A673 (cell line): ENCODE data around the gene CFD. TPM values are rescaled to one million over a fixed set of nuclear protein-coding genes. Genes with fewer than 3 reads are reported as not detected.
A peak's percentile ranks its signal among the peaks of the same experiment; 100 is the strongest.

Experiments
- BruUV-seq: library from RNA; stranded (reverse); fragments of 400-500 nt; replicated peaks from 2 replicates; lab custom pipeline; 2021; lab: Mats Ljungman, UMichigan
- CTCF ChIA-PET: fragments of 300-600 bp; sonication (Branson Sonifier 250); formaldehyde crosslinking; loops from one replicate; lab custom pipeline; 2022; ENCODE audit warnings: antibody characterized with exemption; lab: Charles Lee
- POLR2A ChIA-PET: fragments of 300-600 bp; sonication (Branson Sonifier 250); formaldehyde crosslinking; loops from one replicate; lab custom pipeline; 2022; ENCODE audit warnings: antibody characterized with exemption; ENCODE audit not compliant: low non-redundant PET; lab: Charles Lee
- DNase-seq: peaks from one replicate; pipeline ENCODE4 v3.0.0-alpha.2; 2015; ENCODE audit warnings: low spot score
- H3K27ac ChIP-seq: fragments of 200-600 bp; sonication (generic); 2 replicates; pipeline ENCODE4 v1.5.1; 2016; ENCODE audit warnings: mixed run types, low read depth, mild to moderate bottlenecking, mixed read lengths, antibody characterized with exemption, low read length; ENCODE audit not compliant: poor library complexity, severe bottlenecking
- H3K27me3 ChIP-seq: fragments of 200-600 bp; sonication (generic); replicated peaks from 2 replicates; pipeline ENCODE4 v1.6.1; 2017; ENCODE audit warnings: mixed run types, low read depth, mild to moderate bottlenecking, mixed read lengths, antibody characterized with exemption, low read length; ENCODE audit not compliant: insufficient read depth, poor library complexity
- H3K36me3 ChIP-seq: fragments of 200-600 bp; sonication (generic); 2 replicates; pipeline ENCODE4 v1.6.1; 2016; ENCODE audit warnings: mixed run types, mild to moderate bottlenecking, mixed read lengths, antibody characterized with exemption, low read length; ENCODE audit not compliant: insufficient read depth, poor library complexity, severe bottlenecking
- H3K4me1 ChIP-seq: fragments of 200-600 bp; sonication (generic); 2 replicates; pipeline ENCODE4 v1.6.1; 2017; ENCODE audit warnings: mixed run types, mild to moderate bottlenecking, mixed read lengths, antibody characterized with exemption, low read length; ENCODE audit not compliant: insufficient read depth, poor library complexity, severe bottlenecking
- H3K4me3 ChIP-seq: fragments of 200-600 bp; sonication (generic); 2 replicates; pipeline ENCODE4 v1.5.1; 2016; ENCODE audit warnings: low read depth, mixed run types, mild to moderate bottlenecking, mixed read lengths, low read length; ENCODE audit not compliant: poor library complexity, severe bottlenecking
- H3K9me3 ChIP-seq: fragments of 200-600 bp; sonication (generic); 2 replicates; pipeline ENCODE4 v1.6.1; 2016; ENCODE audit warnings: mixed run types, low read depth, mild to moderate bottlenecking, mixed read lengths, antibody characterized with exemption, low read length; ENCODE audit not compliant: poor library complexity, severe bottlenecking
- EZH2 ChIP-seq: fragments of 200-600 bp; sonication (generic); IDR thresholded peaks from 2 replicates; pipeline ENCODE4 v1.6.1; 2017; ENCODE audit warnings: borderline replicate concordance, low read depth, mild to moderate bottlenecking, mixed read lengths, antibody characterized with exemption, low read length; ENCODE audit not compliant: poor library complexity, severe bottlenecking
- intact Hi-C: fragments of 100-400 bp; cut with micrococcal nuclease; formaldehyde crosslinking; loops from one replicate; pipeline ENCODE4 v1.10.0; 2022; ENCODE audit not compliant: unreplicated experiment
- total RNA-seq: library from RNA; stranded (reverse); gene quantifications from 2 replicates; pipeline ENCODE4 v1.2.3, GENCODE V29; 2021
- TF ChIP-seq, protein P1 (sequence below): fragments of 300-800, 200-600 bp; sonication (generic); conservative IDR thresholded peaks from 2 replicates; pipeline ENCODE4 v1.5.1; 2017; ENCODE audit warnings: low read depth, mild to moderate bottlenecking, antibody characterized with exemption, low read length, moderate library complexity, mixed read lengths

Gene CFD
- total RNA-seq, 1 experiment from 2014 or later: 1.1 TPM

DNA sequence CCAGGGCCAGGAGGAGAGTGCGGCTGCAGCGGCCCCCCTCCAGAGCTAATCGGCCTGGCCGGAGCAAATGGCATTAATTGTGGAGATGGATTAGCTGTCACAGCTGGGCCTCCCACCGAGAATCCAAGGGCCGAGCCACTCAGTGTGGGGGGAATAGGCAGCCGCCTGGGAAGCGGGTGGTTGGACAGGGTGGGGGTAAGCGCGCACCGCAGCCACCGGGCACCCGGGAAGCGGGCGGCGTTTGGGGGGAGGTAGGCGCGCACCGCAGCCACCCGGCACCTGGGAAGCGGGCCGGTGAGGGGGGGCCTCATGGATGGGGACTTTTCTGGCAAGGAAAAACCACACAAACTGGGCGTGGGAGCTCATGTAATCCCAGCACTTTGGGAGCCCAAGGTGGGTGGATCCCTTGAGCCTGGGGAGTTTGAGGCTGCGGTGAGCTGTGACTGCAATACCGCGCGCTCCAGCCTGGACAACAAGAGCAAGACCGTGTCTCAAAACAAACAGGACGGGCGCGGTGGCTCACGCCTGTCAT is 43.9 kb downstream of the CFD start:
- no peak overlapping the region for H3K4me3 ChIP-seq
- no TSS peak for BruUV-seq
- CTCF ChIA-PET: no interaction called here

DNA sequence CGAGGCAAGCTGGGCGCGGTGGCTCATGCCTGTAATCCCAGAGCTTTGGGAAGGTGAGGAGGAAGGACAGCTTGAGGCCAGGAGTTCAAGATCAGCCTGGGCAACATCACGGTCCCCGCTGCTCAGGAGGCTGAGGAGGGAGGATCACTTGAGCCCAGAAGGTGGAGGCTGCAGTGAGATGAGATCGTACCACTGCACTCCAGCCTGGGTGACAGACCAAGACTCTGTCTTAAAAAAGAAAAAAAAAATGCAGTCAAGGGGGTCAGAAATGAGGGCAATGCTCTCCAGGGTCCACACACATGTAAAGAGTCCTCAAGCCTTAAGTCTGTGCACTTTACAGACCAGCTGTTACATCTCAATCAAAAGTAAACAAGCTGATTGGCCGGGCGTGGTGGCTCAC is 45.1 kb downstream of the CFD start:
- BruUV-seq: no TSS peak
- POLR2A ChIA-PET: no interaction called here
- H3K27ac ChIP-seq: no peak overlapping the region
- DNase-seq: no peak
- no peak for TF ChIP-seq EZH2
- TF ChIP-seq, protein P1, sequence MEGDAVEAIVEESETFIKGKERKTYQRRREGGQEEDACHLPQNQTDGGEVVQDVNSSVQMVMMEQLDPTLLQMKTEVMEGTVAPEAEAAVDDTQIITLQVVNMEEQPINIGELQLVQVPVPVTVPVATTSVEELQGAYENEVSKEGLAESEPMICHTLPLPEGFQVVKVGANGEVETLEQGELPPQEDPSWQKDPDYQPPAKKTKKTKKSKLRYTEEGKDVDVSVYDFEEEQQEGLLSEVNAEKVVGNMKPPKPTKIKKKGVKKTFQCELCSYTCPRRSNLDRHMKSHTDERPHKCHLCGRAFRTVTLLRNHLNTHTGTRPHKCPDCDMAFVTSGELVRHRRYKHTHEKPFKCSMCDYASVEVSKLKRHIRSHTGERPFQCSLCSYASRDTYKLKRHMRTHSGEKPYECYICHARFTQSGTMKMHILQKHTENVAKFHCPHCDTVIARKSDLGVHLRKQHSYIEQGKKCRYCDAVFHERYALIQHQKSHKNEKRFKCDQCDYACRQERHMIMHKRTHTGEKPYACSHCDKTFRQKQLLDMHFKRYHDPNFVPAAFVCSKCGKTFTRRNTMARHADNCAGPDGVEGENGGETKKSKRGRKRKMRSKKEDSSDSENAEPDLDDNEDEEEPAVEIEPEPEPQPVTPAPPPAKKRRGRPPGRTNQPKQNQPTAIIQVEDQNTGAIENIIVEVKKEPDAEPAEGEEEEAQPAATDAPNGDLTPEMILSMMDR: no peak
- CTCF ChIA-PET: interaction anchor here (0.6 kb wide), 1 partner anchor 300 kb away, joined by 6 read pairs; no protein-coding TSS in a partner anchor
- no peaks in the 10 kb centered on the region for H3K27me3 ChIP-seq
- H3K4me3 ChIP-seq: no peak overlapping the region
- intact Hi-C loops: no loop called here
- H3K36me3 ChIP-seq: peaks cover 2% of the 10 kb centered on the region
- H3K9me3 ChIP-seq: no peaks in the 10 kb centered on the region
- peaks cover 8% of the 10 kb centered on the region for H3K4me1 ChIP-seq

More for the DNA sequence above, 43.9 kb downstream of the CFD start:
- no peaks in the 10 kb centered on the region for H3K27me3 ChIP-seq
- H3K36me3 ChIP-seq: peaks cover 4% of the 10 kb centered on the region
- no peak overlapping the region for H3K27ac ChIP-seq
- TF ChIP-seq, protein P1: no peak
- TF ChIP-seq EZH2: no peak
- H3K4me1 ChIP-seq: peaks cover 8% of the 10 kb centered on the region
- POLR2A ChIA-PET: interaction anchor here (0.6 kb wide), 2 partner anchors 147 to 231 kb away, joined by 3 to 4 read pairs; no protein-coding TSS in a partner anchor
- no peaks in the 10 kb centered on the region for H3K9me3 ChIP-seq
- intact Hi-C loops: no loop called here
- DNase-seq: peak; percentile 56

DNA sequence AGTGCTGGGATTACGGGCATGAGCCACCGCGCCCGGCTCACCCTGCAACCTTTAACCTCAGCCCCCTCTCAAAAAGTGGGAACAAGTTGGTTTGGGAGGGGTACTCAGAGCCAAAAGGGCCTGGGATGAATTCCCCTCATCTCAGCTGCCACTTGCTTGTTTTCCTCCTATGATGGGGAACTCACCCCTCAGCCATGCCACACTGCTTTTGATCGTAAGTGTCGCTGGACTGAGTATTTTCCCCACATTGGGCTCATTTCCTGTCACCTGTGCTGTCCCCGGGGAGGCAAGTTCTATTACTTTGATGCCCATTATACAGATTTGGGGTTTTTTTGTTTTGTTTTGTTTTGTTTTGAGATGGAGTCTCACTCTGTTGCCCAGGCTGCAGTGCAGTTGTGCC is 47.0 kb downstream of the CFD start:
- H3K27me3 ChIP-seq: no peaks in the 10 kb centered on the region
- H3K27ac ChIP-seq: no peak overlapping the region
- no peak for TF ChIP-seq EZH2
- TF ChIP-seq, protein P1: no peak
- DNase-seq: no peak
- no peaks in the 10 kb centered on the region for H3K9me3 ChIP-seq
- no peaks in the 10 kb centered on the region for H3K36me3 ChIP-seq
- ChIA-PET CTCF (no interaction called here), POLR2A (no interaction called here)
- no peak overlapping the region for H3K4me3 ChIP-seq
- H3K4me1 ChIP-seq: peaks cover 8% of the 10 kb centered on the region
- no TSS peak for BruUV-seq
- intact Hi-C loops: no loop called here
